ENCODE measurements around the gene AKAP13.

The AKAP13 gene

DNA sequence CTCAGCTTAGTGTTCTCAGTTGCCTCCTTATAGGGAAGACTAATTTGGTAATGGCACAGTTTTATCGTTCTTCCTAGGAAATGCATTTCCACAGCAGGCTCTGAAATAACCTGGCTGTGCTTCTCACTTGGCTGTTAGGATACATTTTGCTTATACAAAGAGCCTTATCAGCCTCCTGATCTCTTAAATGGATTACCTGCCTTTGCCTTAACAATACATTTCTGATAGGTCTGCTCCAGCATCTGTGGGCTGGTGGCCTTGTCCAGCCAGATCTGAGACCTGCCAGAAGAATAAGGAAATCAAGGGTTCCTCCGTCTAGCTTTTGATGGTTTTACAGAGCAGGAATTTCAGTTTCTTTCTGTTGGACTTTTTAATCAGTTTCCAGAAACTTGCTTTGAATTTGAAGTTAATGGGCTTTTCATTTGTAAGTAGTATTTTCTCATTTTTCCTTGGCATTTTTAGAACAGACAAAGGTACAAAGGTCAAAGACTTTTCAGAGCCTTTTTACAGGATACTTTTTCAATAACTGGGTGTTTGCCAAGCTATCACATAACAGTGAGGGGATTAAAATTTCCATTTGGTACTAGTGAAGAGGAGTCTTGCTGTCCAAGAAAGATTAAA is 116.3 kb downstream of the AKAP13 start:
- Histone ChIP-seq H3K27ac (no peak overlapping the region), H3K4me2 (ENCODE audit: low read length) (no peak overlapping the region), H3K27me3 (ENCODE audit: control insufficient read depth, insufficient read depth, low read length) (no peaks in the 10 kb centered on the region), H2AFZ (no peak overlapping the region), H3K9ac (no peak overlapping the region), H3K4me1 (no peaks in the 10 kb centered on the region), H3K36me3 (ENCODE audit: control insufficient read depth, insufficient read depth, low read length) (no peaks in the 10 kb centered on the region), H3K9me3 (ENCODE audit: control insufficient read depth, low read length) (no peaks in the 10 kb centered on the region), H3K79me2 (peaks cover 3% of the 10 kb centered on the region), H3K4me3 (ENCODE audit: low read depth, low read length) (no peak overlapping the region)
- TF ChIP-seq, protein P1, sequence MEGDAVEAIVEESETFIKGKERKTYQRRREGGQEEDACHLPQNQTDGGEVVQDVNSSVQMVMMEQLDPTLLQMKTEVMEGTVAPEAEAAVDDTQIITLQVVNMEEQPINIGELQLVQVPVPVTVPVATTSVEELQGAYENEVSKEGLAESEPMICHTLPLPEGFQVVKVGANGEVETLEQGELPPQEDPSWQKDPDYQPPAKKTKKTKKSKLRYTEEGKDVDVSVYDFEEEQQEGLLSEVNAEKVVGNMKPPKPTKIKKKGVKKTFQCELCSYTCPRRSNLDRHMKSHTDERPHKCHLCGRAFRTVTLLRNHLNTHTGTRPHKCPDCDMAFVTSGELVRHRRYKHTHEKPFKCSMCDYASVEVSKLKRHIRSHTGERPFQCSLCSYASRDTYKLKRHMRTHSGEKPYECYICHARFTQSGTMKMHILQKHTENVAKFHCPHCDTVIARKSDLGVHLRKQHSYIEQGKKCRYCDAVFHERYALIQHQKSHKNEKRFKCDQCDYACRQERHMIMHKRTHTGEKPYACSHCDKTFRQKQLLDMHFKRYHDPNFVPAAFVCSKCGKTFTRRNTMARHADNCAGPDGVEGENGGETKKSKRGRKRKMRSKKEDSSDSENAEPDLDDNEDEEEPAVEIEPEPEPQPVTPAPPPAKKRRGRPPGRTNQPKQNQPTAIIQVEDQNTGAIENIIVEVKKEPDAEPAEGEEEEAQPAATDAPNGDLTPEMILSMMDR (IDR thresholded peaks at IDR 0.05): no peak

DNA sequence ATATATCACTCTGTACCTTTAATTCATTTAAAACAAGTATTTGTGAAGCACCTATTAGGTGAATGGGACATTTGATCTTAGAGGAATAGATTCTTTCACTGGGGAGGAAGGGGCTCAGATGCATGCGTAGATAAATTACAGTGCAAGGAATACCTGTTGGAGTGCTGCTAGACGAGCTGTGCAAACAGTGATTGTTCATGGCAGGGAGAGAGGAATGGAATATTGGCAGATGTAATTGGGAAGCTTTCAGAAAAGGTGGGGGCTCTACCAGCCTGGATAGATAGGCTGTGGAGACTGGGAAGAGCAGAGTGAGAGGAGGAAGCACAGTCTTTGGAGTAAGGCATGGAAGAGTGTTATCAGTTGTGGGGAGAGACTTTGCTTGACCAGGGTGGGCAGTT is 116.8 kb downstream of the AKAP13 start:
- no peak overlapping the region for H3K9ac ChIP-seq
- H3K36me3 ChIP-seq (ENCODE audit: control insufficient read depth, insufficient read depth, low read length): no peaks in the 10 kb centered on the region
- H3K4me3 ChIP-seq (ENCODE audit: low read depth, low read length): no peak overlapping the region
- no peaks in the 10 kb centered on the region for H3K4me1 ChIP-seq
- peaks cover 3% of the 10 kb centered on the region for H3K79me2 ChIP-seq
- no peaks in the 10 kb centered on the region for H3K9me3 ChIP-seq (ENCODE audit: control insufficient read depth, low read length)
- no peak overlapping the region for H3K27ac ChIP-seq
- no peak overlapping the region for H3K4me2 ChIP-seq (ENCODE audit: low read length)
- TF ChIP-seq, protein P1 (IDR thresholded peaks at IDR 0.05): no peak
- H2AFZ ChIP-seq: no peak overlapping the region
- no peaks in the 10 kb centered on the region for H3K27me3 ChIP-seq (ENCODE audit: control insufficient read depth, insufficient read depth, low read length)

DNA sequence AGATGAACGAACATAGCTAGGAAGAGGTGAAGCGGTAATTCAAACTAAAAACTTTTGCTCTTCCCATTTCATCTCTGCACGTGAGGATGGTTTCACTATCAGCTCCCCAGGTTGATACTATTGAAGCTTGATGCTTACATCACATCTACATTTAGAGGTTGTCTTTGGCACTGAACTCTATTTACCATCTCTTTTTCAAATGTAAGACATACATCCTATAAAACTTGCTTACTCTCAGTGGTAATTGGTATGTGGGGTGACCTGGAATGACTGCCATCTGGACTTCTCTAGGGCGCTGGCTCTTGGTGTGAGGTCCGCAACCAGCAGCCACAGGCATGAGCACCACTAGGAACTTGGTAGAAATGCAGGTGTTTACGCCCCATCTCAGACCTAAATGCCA is 118.1 kb downstream of the AKAP13 start:
- Histone ChIP-seq H3K4me1 (no peaks in the 10 kb centered on the region), H3K9me3 (ENCODE audit: control insufficient read depth, low read length) (no peaks in the 10 kb centered on the region), H3K27me3 (ENCODE audit: control insufficient read depth, insufficient read depth, low read length) (no peaks in the 10 kb centered on the region), H3K36me3 (ENCODE audit: control insufficient read depth, insufficient read depth, low read length) (no peaks in the 10 kb centered on the region), H2AFZ (no peak overlapping the region), H3K9ac (no peak overlapping the region), H3K27ac (no peak overlapping the region), H3K79me2 (peaks cover 3% of the 10 kb centered on the region), H3K4me2 (ENCODE audit: low read length) (no peak overlapping the region), H3K4me3 (ENCODE audit: low read depth, low read length) (no peak overlapping the region)
- TF ChIP-seq, protein P1 (IDR thresholded peaks at IDR 0.05): no peak

DNA sequence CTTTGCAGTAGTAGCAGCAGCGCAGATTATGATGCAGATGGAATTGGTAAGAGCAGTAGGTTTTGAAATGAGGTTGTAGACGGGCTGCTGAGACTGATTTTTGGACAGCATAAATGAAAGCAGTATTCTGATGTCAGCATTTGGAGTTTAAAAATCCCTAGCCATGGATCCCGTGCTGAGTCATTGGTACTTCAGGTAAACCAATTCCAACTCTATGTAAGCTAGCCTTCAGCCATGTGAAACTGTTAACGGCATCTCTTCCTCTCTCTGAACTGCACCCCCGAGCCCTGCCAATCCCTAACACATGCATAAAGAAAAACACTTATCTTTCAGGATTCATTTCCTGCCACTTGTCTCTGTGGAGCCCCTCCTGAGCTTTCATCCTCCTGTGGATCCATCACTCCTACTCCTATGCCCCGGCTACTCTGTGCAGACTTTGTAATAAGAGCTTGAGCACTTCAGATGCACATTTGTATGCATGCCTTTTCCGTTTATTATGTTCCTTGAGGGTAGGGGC is 119.0 kb downstream of the AKAP13 start:
- H3K36me3 ChIP-seq (ENCODE audit: control insufficient read depth, insufficient read depth, low read length): no peaks in the 10 kb centered on the region
- no peak overlapping the region for H3K9ac ChIP-seq
- no peaks in the 10 kb centered on the region for H3K9me3 ChIP-seq (ENCODE audit: control insufficient read depth, low read length)
- TF ChIP-seq, protein P1 (IDR thresholded peaks at IDR 0.05): no peak
- H3K27me3 ChIP-seq (ENCODE audit: control insufficient read depth, insufficient read depth, low read length): no peaks in the 10 kb centered on the region
- no peak overlapping the region for H3K27ac ChIP-seq
- H3K4me3 ChIP-seq (ENCODE audit: low read depth, low read length): no peak overlapping the region
- no peaks in the 10 kb centered on the region for H3K4me1 ChIP-seq
- no peak overlapping the region for H2AFZ ChIP-seq
- H3K79me2 ChIP-seq: peaks cover under 1% of the 10 kb centered on the region
- H3K4me2 ChIP-seq (ENCODE audit: low read length): no peak overlapping the region

Measured in parathyroid adenoma (tissue), 2 donors.